Mammary epithelial cell (primary cell): ENCODE data around the gene HNRNPA3.

Experiments
- CTCF ChIP-seq, 2 donors: IDR thresholded peaks in 1 of 2; conservative IDR thresholded peaks in 1 of 2; 2 replicates each; pipeline ENCODE4 v1.5.1; 2011 to 2012; ENCODE audit warnings: inconsistent platforms in 2 of 2, low read length in 2 of 2, mild to moderate bottlenecking in 2 of 2, control low read depth in 1 of 2, low read depth in 1 of 2; ENCODE audit not compliant: insufficient read depth in 1 of 2; ENCODE audit errors: extremely low read depth in 1 of 2
- EZH2 ChIP-seq: IDR thresholded peaks from 2 replicates; pipeline ENCODE4 v1.6.1; 2012; ENCODE audit warnings: low read length, inconsistent platforms, borderline replicate concordance

GRCh38 chr2:177265824-177266817 lies 53.5 kb downstream of the HNRNPA3 start:
- TF ChIP-seq CTCF (conservative IDR thresholded peaks at IDR 0.05 in 1 of 2, IDR thresholded peaks at IDR 0.05 in 1 of 2; ENCODE audit: extremely low read depth in 1 of 2, insufficient read depth in 1 of 2, low read depth in 1 of 2, low read length in 2 of 2) (no peak), EZH2 (no peak)
